IMR-90 (cell line): ENCODE measurements around the gene ZNF618.

ENCODE experiments used
- CEBPB ChIP-seq: IDR thresholded peaks from 2 replicates; pipeline ENCODE4 v1.6.1; 2012; ENCODE audit warnings: low read depth, low read length, improper control_type of control experiment
- CHD1 ChIP-seq: IDR thresholded peaks from 2 replicates; pipeline ENCODE4 v1.6.1; 2012; ENCODE audit warnings: low read depth, low read length, improper control_type of control experiment
- FOS ChIP-seq: fragments of 150-350 bp; IDR thresholded peaks from 2 replicates; pipeline ENCODE4 v1.6.1; 2016; ENCODE audit warnings: low read depth, low read length
- MAZ ChIP-seq: IDR thresholded peaks from 2 replicates; pipeline ENCODE4 v1.6.1; 2012; ENCODE audit warnings: low read depth, mild to moderate bottlenecking, low read length, improper control_type of control experiment, moderate library complexity, borderline replicate concordance
- MXI1 ChIP-seq: IDR thresholded peaks from 2 replicates; pipeline ENCODE4 v1.6.1; 2012; ENCODE audit warnings: low read depth, mild to moderate bottlenecking, low read length, moderate library complexity, borderline replicate concordance
- NFE2L2 ChIP-seq: fragments of 150-350 bp; IDR thresholded peaks from 2 replicates; pipeline ENCODE4 v1.6.1; 2016; ENCODE audit warnings: low read depth, mild to moderate bottlenecking, low read length
- POLR2A ChIP-seq: IDR thresholded peaks from 2 replicates; pipeline ENCODE4 v1.6.1; 2012; ENCODE audit warnings: mild to moderate bottlenecking, low read depth, low read length
- RAD21 ChIP-seq: IDR thresholded peaks from 2 replicates; pipeline ENCODE4 v1.6.1; 2012; ENCODE audit warnings: low read length, improper control_type of control experiment
- RCOR1 ChIP-seq: IDR thresholded peaks from 2 replicates; pipeline ENCODE4 v1.6.1; 2012; ENCODE audit warnings: mild to moderate bottlenecking, low read length, improper control_type of control experiment; ENCODE audit not compliant: insufficient replicate concordance
- RFX5 ChIP-seq: IDR thresholded peaks from 2 replicates; pipeline ENCODE4 v1.8.0; 2012; ENCODE audit warnings: low read depth, mild to moderate bottlenecking, low read length, moderate library complexity
- SMC3 ChIP-seq: fragments of 150-350 bp; IDR thresholded peaks from 2 replicates; pipeline ENCODE4 v1.6.1; 2016; ENCODE audit warnings: low read depth, mild to moderate bottlenecking, antibody characterized with exemption, low read length, moderate library complexity
- TF ChIP-seq, protein P1 (sequence below): conservative IDR thresholded peaks from 2 replicates; pipeline ENCODE4 v1.5.1; 2012; ENCODE audit warnings: mild to moderate bottlenecking, low read depth, low read length, improper control_type of control experiment
- TF ChIP-seq, protein P2 (sequence below): fragments of 150-350 bp; IDR thresholded peaks from 2 replicates; pipeline ENCODE4 v1.6.1; 2016; ENCODE audit warnings: low read depth, mild to moderate bottlenecking, low read length, moderate library complexity, borderline replicate concordance
- TF ChIP-seq, protein P3 (sequence below): fragments of 150-350 bp; IDR thresholded peaks from 2 replicates; pipeline ENCODE4 v1.6.1; 2017; ENCODE audit warnings: mild to moderate bottlenecking, antibody characterized with exemption, low read length, low read depth

DNA sequence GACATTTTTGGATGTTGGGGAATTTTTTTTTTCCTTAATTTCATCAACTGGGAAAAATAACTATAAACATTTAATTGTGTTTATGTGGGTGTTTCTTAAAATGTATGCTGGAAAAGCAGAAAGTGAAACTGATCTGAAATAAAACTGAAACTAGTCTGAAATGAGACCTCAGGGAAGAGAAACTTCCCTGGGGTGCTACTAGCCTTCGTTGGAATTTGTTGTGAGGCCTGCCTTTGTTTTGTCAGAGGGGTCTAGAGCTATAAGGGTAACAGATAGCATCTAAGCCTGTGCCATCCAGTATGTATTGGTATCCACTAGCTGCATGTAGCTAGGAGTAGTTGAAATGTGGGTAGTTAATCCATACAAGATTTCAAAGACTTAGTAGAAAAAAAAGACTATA lies 10.4 kb downstream of the ZNF618 start:
- TF ChIP-seq, protein P1, sequence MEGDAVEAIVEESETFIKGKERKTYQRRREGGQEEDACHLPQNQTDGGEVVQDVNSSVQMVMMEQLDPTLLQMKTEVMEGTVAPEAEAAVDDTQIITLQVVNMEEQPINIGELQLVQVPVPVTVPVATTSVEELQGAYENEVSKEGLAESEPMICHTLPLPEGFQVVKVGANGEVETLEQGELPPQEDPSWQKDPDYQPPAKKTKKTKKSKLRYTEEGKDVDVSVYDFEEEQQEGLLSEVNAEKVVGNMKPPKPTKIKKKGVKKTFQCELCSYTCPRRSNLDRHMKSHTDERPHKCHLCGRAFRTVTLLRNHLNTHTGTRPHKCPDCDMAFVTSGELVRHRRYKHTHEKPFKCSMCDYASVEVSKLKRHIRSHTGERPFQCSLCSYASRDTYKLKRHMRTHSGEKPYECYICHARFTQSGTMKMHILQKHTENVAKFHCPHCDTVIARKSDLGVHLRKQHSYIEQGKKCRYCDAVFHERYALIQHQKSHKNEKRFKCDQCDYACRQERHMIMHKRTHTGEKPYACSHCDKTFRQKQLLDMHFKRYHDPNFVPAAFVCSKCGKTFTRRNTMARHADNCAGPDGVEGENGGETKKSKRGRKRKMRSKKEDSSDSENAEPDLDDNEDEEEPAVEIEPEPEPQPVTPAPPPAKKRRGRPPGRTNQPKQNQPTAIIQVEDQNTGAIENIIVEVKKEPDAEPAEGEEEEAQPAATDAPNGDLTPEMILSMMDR, result no peak
- TF ChIP-seq POLR2A (no peak), RCOR1 (no peak), NFE2L2 (no peak), FOS (no peak), MAZ (no peak), MXI1 (no peak), RAD21 (no peak), CEBPB (no peak), CHD1 (no peak), RFX5 (no peak), SMC3 (no peak)
- TF ChIP-seq, protein P2, sequence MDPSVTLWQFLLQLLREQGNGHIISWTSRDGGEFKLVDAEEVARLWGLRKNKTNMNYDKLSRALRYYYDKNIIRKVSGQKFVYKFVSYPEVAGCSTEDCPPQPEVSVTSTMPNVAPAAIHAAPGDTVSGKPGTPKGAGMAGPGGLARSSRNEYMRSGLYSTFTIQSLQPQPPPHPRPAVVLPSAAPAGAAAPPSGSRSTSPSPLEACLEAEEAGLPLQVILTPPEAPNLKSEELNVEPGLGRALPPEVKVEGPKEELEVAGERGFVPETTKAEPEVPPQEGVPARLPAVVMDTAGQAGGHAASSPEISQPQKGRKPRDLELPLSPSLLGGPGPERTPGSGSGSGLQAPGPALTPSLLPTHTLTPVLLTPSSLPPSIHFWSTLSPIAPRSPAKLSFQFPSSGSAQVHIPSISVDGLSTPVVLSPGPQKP, result no peak
- TF ChIP-seq, protein P3, sequence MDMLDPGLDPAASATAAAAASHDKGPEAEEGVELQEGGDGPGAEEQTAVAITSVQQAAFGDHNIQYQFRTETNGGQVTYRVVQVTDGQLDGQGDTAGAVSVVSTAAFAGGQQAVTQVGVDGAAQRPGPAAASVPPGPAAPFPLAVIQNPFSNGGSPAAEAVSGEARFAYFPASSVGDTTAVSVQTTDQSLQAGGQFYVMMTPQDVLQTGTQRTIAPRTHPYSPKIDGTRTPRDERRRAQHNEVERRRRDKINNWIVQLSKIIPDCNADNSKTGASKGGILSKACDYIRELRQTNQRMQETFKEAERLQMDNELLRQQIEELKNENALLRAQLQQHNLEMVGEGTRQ, result no peak
